Breast epithelium (tissue), 4 donors: ENCODE measurements around the gene PFKFB2. TPM values are rescaled to one million over a fixed set of nuclear protein-coding genes. Genes with fewer than 3 reads are reported as not detected.

Source experiments
- DNase-seq, 2 donors: peaks; one replicate each; pipeline ENCODE4 v3.0.0-alpha.2; 2019; ENCODE audit warnings: low spot score in 2 of 2
- H3K27ac ChIP-seq, 2 donors: fragments of 200-600 bp; sonication (generic) in 1 of 2; one replicate each; pipeline ENCODE4 v1.5.1; 2016 to 2019; ENCODE audit warnings: mild to moderate bottlenecking in 1 of 2
- H3K27me3 ChIP-seq, 2 donors: fragments of 200-600 bp; sonication (generic) in 1 of 2; one replicate each; pipeline versions ENCODE4 v1.5.1 to v1.6.0; 2017 to 2019; ENCODE audit warnings: control low read depth in 1 of 2, mild to moderate bottlenecking in 1 of 2
- H3K36me3 ChIP-seq: fragments of 200-600 bp; one replicate; pipeline ENCODE4 v1.5.1; 2019
- H3K4me1 ChIP-seq, 2 donors: fragments of 200-600 bp; sonication (generic); one replicate each; pipeline ENCODE4 v1.5.1; 2016 to 2019; ENCODE audit warnings: control low read depth in 1 of 2
- H3K4me3 ChIP-seq, 3 donors: fragments of 200-600 bp; sonication (generic); 1 replicate in 2 of 3; 2 replicates in 1 of 3; pipeline ENCODE4 v1.5.1; 2016 to 2019; ENCODE audit warnings: mild to moderate bottlenecking in 3 of 3, moderate library complexity in 2 of 3
- H3K9me3 ChIP-seq, 2 donors: fragments of 200-600 bp; sonication (generic) in 1 of 2; one replicate each; pipeline ENCODE4 v1.5.1; 2016 to 2019; ENCODE audit warnings: control low read depth in 1 of 2
- POLR2A ChIP-seq: fragments of 450-650 bp; IDR thresholded peaks from one replicate; pipeline ENCODE4 v1.6.1; 2016; ENCODE audit warnings: antibody characterized with exemption, mild to moderate bottlenecking, moderate library complexity
- POLR2AphosphoS5 ChIP-seq, 3 donors: sonication (generic); formaldehyde crosslinking; IDR thresholded peaks; one replicate each; pipeline ENCODE4 v1.6.1; 2017; ENCODE audit warnings: antibody characterized with exemption in 3 of 3
- intact Hi-C: fragments of 100-400 bp; cut with DNase I; formaldehyde crosslinking; loops from one replicate; pipeline ENCODE4 v1.15.1; 2023; ENCODE audit warnings: low total_unique reads
- total RNA-seq, 3 donors: library from RNA; depleted of rRNA; stranded (reverse); fragments of >200 nt; gene quantifications; one replicate each; pipeline ENCODE4 v1.1.0, GENCODE V29; 2016
- TF ChIP-seq, protein P1 (sequence below), 3 donors: fragments of 450-650 bp; IDR thresholded peaks; one replicate each; pipeline ENCODE4 v1.5.1; 2016 to 2017; ENCODE audit warnings: antibody characterized with exemption in 3 of 3, mild to moderate bottlenecking in 3 of 3, moderate library complexity in 3 of 3

Gene PFKFB2
- total RNA-seq, 3 donors from 2014 or later: 7.5 to 13.2 (median 8.2) TPM

DNA sequence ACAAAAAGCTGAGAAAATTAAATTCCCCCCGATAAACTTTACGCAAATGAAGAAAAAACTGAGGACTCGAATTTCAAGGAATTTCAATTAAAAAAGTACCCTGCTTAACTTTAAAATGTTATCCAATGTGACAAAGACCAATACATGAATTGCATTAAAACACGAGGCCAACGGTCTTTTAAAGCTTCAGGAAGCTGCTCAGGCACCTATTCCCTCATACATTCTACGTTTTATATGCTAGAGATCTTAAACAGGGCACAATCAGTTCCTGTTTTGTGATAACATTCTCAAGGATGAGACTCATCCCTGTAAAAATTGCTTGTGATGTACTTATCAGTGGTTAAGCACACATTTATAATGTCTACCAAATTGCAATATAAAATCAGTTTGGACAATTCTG lies 5.0 kb upstream of the PFKFB2 start:
- Histone ChIP-seq H3K4me1 (peaks cover 0 to 16% of the 10 kb centered on the region in 2 donors), H3K36me3 (no peaks in the 10 kb centered on the region), H3K4me3 (no peak overlapping the region), H3K9me3 (no peaks in the 10 kb centered on the region), H3K27ac (no peak overlapping the region), H3K27me3 (no peaks in the 10 kb centered on the region)
- TF ChIP-seq POLR2AphosphoS5 (IDR thresholded peaks at IDR 0.05): no peak
- TF ChIP-seq, protein P1, sequence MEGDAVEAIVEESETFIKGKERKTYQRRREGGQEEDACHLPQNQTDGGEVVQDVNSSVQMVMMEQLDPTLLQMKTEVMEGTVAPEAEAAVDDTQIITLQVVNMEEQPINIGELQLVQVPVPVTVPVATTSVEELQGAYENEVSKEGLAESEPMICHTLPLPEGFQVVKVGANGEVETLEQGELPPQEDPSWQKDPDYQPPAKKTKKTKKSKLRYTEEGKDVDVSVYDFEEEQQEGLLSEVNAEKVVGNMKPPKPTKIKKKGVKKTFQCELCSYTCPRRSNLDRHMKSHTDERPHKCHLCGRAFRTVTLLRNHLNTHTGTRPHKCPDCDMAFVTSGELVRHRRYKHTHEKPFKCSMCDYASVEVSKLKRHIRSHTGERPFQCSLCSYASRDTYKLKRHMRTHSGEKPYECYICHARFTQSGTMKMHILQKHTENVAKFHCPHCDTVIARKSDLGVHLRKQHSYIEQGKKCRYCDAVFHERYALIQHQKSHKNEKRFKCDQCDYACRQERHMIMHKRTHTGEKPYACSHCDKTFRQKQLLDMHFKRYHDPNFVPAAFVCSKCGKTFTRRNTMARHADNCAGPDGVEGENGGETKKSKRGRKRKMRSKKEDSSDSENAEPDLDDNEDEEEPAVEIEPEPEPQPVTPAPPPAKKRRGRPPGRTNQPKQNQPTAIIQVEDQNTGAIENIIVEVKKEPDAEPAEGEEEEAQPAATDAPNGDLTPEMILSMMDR (IDR thresholded peaks at IDR 0.05): no peak
- no peak for TF ChIP-seq POLR2A
- no peak for DNase-seq
- intact Hi-C loops: no loop called here

DNA sequence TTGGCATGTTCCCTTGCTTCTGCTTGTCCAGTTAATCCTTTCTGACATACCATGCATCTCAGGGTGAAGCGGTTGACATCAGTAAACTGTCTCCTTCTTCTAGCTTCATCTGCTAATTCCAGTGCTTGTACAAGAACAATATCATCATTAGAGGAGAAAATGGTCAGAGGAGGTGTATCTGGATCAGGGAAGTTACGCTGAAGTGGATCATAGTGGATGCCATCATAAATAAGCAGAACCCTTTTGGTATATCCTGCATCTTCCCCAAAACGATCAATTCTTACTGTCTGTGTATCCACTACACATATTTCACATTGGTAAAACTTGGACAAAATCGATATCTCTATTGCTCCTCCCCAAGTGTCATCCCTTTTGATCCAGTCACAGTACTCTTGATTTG lies 4.0 kb upstream of the PFKFB2 start:
- no peak overlapping the region for H3K4me3 ChIP-seq
- H3K9me3 ChIP-seq: no peaks in the 10 kb centered on the region
- intact Hi-C loops: no loop called here
- H3K4me1 ChIP-seq: peaks cover 0 to 16% of the 10 kb centered on the region in 2 donors
- no peak for DNase-seq
- H3K27ac ChIP-seq: no peak overlapping the region
- H3K27me3 ChIP-seq: no peaks in the 10 kb centered on the region
- H3K36me3 ChIP-seq: no peaks in the 10 kb centered on the region
- TF ChIP-seq, protein P1 (IDR thresholded peaks at IDR 0.05): no peak
- TF ChIP-seq POLR2A: no peak
- TF ChIP-seq POLR2AphosphoS5 (IDR thresholded peaks at IDR 0.05): no peak

DNA sequence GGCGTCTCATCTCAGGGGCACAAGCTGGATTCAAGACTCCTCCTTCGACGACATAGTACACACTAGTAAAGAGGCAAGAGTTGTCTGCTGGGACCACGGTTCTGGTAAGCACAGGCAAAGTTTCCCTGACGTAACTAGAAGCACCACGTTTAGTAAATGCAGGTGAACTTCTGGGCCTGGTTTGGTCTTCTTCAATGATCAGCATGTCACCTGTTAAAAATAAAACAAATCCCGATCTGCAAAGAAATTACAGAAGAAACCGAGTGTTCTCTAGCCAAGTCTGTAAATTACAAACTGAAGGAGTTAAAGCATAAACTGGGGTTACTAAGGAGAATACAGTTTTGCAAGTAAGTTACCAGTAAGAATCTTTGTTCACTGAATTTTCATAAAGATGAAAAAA lies 3.6 kb upstream of the PFKFB2 start:
- TF ChIP-seq POLR2A: no peak
- TF ChIP-seq, protein P1 (IDR thresholded peaks at IDR 0.05): no peak
- TF ChIP-seq POLR2AphosphoS5 (IDR thresholded peaks at IDR 0.05): no peak
- H3K27me3 ChIP-seq: no peaks in the 10 kb centered on the region
- no peaks in the 10 kb centered on the region for H3K9me3 ChIP-seq
- intact Hi-C loops: no loop called here
- H3K36me3 ChIP-seq: no peaks in the 10 kb centered on the region
- H3K4me3 ChIP-seq: peak overlapping the region in 2 of 3 donors; percentile 62 to 90
- peaks cover 0 to 16% of the 10 kb centered on the region in 2 donors for H3K4me1 ChIP-seq
- H3K27ac ChIP-seq: no peak overlapping the region
- DNase-seq: no peak

DNA sequence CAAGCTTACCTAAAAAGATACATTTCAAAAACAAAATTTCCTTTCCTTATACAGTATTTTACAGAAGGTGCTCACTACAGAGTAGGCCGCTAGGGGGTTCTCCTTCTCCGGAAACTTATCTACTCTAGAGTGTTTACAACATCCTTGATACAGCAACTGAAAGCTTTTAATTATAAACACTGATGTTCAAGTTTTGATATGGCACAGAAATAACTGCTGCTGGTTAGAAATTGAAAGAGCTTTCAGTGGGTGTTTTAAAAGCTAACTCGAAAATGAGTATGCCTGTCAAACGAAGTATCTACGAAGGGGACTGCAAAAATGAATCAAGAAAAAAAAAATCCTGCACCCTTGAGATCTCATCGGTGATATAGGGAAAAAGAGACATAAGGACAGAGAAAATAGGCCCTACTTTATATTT lies 3.1 kb upstream of the PFKFB2 start:
- Histone ChIP-seq H3K36me3 (no peaks in the 10 kb centered on the region), H3K4me1 (peaks cover 0 to 16% of the 10 kb centered on the region in 2 donors), H3K27me3 (no peaks in the 10 kb centered on the region), H3K9me3 (no peaks in the 10 kb centered on the region), H3K4me3 (peak overlapping the region; percentile 62 to 90 (median 87)), H3K27ac (peak overlapping the region; percentile 92 to 96)
- DNase-seq: peak in 1 of 2 donors; percentile 42
- intact Hi-C loops: no loop called here
- TF ChIP-seq, protein P1 (IDR thresholded peaks at IDR 0.05): peak; percentile 59 to 85 (median 63)
- TF ChIP-seq POLR2AphosphoS5 (IDR thresholded peaks at IDR 0.05): no peak

DNA sequence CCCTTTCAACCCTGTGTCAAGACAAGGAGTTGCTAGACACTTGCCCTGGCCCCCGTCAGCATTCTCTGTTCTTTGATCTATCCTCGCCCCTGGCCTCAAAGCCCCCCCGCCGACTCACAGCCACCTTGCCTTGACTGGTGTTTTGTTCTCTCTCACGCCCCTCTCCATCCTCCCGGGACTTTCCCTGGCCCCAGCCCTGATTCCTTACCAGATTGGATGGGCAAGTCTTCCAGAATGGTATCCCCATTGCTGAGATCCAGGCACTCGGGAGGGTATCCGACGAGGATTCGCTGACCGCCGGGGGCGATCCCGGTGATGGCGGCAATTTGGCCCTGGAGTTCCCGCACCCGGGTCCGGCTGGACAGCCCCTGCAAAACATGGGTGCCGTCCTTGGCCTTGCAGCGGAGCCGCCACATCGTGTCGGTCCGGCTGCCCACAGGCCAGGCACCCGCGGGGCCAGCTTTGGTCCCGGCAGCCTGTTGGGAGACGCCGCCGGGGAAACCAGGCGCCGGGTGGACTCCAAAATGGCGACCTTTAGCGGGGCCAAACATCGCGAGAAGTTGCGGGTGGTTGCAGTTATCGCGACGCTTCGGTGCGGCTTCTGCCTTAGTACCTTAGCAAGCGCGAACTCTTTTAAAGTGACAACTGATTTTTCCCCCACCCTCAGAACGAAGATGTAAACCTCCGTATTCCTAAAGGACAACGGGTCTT lies 2.4 kb upstream of the PFKFB2 start:
- Histone ChIP-seq H3K4me1 (peaks cover 0 to 16% of the 10 kb centered on the region in 2 donors), H3K36me3 (no peaks in the 10 kb centered on the region), H3K4me3 (peak overlapping the region; percentile 62 to 90 (median 87)), H3K9me3 (no peaks in the 10 kb centered on the region), H3K27ac (peak overlapping the region; percentile 92 to 96), H3K27me3 (no peaks in the 10 kb centered on the region)
- DNase-seq: peak; percentile 87 to 92
- TF ChIP-seq POLR2AphosphoS5 (IDR thresholded peaks at IDR 0.05) (peak; percentile 43 to 67 (median 66)), POLR2A (no peak)
- intact Hi-C loops: no loop called here
